HepG2 (cell line): ENCODE data around the gene HDAC4. TPM values are rescaled to one million over a fixed set of nuclear protein-coding genes. Genes with fewer than 3 reads are reported as not detected.
A peak's percentile ranks its signal among the peaks of the same experiment; 100 is the strongest.

Experiments
- ATAC-seq: fragments of 200-7000 bp; cut with Tn5 transposase; 3 replicates; pipeline ENCODE4 v1.9.1; 2020; ENCODE audit warnings: mild to moderate bottlenecking, moderate library complexity
- BruUV-seq: library from RNA; stranded (reverse); fragments of 400-500 nt; replicated peaks from 2 replicates; lab custom pipeline; 2021; lab: Mats Ljungman, UMichigan
- CTCF ChIA-PET: fragments of 300-600 bp; formaldehyde crosslinking; extraction: SDS; loops from one replicate; lab custom pipeline; 2021; ENCODE audit warnings: low total read pairs, inconsistent platforms, low intra/inter-chr PET ratio; lab: Yijun Ruan, JAX
- POLR2A ChIA-PET: fragments of 350-600 bp; sonication (Branson Sonifier 250); formaldehyde crosslinking; loops from one replicate; lab custom pipeline; 2020; ENCODE audit warnings: antibody characterized with exemption, inconsistent platforms; lab: Yijun Ruan, JAX
- DNase-seq: peaks from one replicate; pipeline ENCODE4 v3.0.0-alpha.2; 2015; ENCODE audit warnings: low spot score
- FAIRE-seq: peaks from 3 replicates; lab custom pipeline; 2011; peaks lifted over from hg19 to GRCh38; lab: Jason Lieb, UNC
- H2AFZ ChIP-seq: one replicate; pipeline ENCODE4 v1.6.1; 2011; ENCODE audit warnings: low read length, inconsistent platforms
- H3K27ac ChIP-seq: fragments of 300-600 bp; 3 replicates; pipeline ENCODE4 v1.8.0; 2011; ENCODE audit warnings: mixed run types, mild to moderate bottlenecking, mixed read lengths, low read length, inconsistent platforms; ENCODE audit not compliant: insufficient read depth; ENCODE audit errors: extremely low read length
- H3K27me3 ChIP-seq, 2 experiments: fragments of 200-600 bp in 1 of 2; 2 replicates in 1 of 2; 3 replicates in 1 of 2; pipeline versions ENCODE4 v1.6.0 to v1.8.0; 2011; ENCODE audit warnings: low read length in 2 of 2, mild to moderate bottlenecking in 2 of 2, moderate library complexity in 2 of 2, inconsistent platforms in 1 of 2; ENCODE audit not compliant: insufficient read depth in 2 of 2, control insufficient read depth in 1 of 2
- H3K36me3 ChIP-seq, 2 experiments: fragments of 200-600 bp in 1 of 2; replicated peaks in 1 of 2; 2 replicates in 1 of 2; 3 replicates in 1 of 2; pipeline versions ENCODE4 v1.5.1 to v1.8.0; 2011; ENCODE audit warnings: low read length in 2 of 2, inconsistent platforms in 1 of 2; ENCODE audit not compliant: insufficient read depth in 2 of 2, control insufficient read depth in 1 of 2
- H3K4me1 ChIP-seq: 2 replicates; pipeline ENCODE4 v1.5.1; 2012; ENCODE audit warnings: low read length, inconsistent platforms; ENCODE audit not compliant: insufficient read depth
- H3K4me2 ChIP-seq: 2 replicates; pipeline ENCODE4 v1.6.0; 2011; ENCODE audit warnings: low read depth, low read length, inconsistent platforms
- H3K4me3 ChIP-seq, 3 experiments: fragments of 200-600 bp in 1 of 3; sonication (generic), shearing (Covaris generic) in 1 of 3; replicated peaks in 1 of 3; 2 replicates each; pipeline ENCODE4 v1.5.1; 2011 to 2016; ENCODE audit warnings: low read length in 3 of 3, inconsistent platforms in 2 of 3, low read depth in 2 of 3, mild to moderate bottlenecking in 2 of 3, control low read depth in 1 of 3, mixed read lengths in 1 of 3; ENCODE audit not compliant: insufficient read depth in 1 of 3
- H3K79me2 ChIP-seq: one replicate; pipeline ENCODE4 v1.6.1; 2011; ENCODE audit warnings: low read length, inconsistent platforms; ENCODE audit not compliant: insufficient read depth
- H3K9ac ChIP-seq: 2 replicates; pipeline ENCODE4 v1.6.0; 2011; ENCODE audit warnings: mild to moderate bottlenecking, low read depth, low read length, inconsistent platforms; ENCODE audit not compliant: insufficient read depth
- H3K9me3 ChIP-seq: 2 replicates; pipeline ENCODE4 v1.5.1; 2012; ENCODE audit warnings: mild to moderate bottlenecking, low read length
- H4K20me1 ChIP-seq: 2 replicates; pipeline ENCODE4 v1.6.0; 2011; ENCODE audit warnings: inconsistent platforms, mild to moderate bottlenecking, low read length, moderate library complexity; ENCODE audit not compliant: insufficient read depth
- CEBPB ChIP-seq: IDR thresholded peaks from 2 replicates; pipeline ENCODE4 v1.6.1; 2011; ENCODE audit warnings: low read depth, low read length, improper control_type of control experiment, borderline replicate concordance
- DBP ChIP-seq: sonication (generic); formaldehyde crosslinking; IDR thresholded peaks from 2 replicates; pipeline ENCODE4 v1.4.0; 2020; ENCODE audit warnings: missing genetic modification reagents; ENCODE audit errors: not compliant biosample characterization
- IKZF1 ChIP-seq: fragments of 450-650 bp; IDR thresholded peaks from 2 replicates; pipeline ENCODE4 v1.7.1; 2016
- KDM3A ChIP-seq: IDR thresholded peaks from 2 replicates; pipeline ENCODE4 v1.6.1; 2018; ENCODE audit warnings: low read depth, missing compliant biosample characterization
- KLF16 ChIP-seq, 2 experiments: sonication (generic) in 1 of 2; formaldehyde crosslinking in 1 of 2; IDR thresholded peaks; 2 replicates each; pipeline versions ENCODE4 v1.6.1 to v1.8.0; 2016 to 2023; ENCODE audit warnings: missing genetic modification reagents in 2 of 2, missing compliant biosample characterization in 1 of 2
- MXI1 ChIP-seq: IDR thresholded peaks from 3 replicates; pipeline ENCODE4 v1.6.1; 2012; ENCODE audit warnings: low read depth, low read length, inconsistent platforms, borderline replicate concordance
- NCOA5 ChIP-seq: sonication (generic); formaldehyde crosslinking; IDR thresholded peaks from 2 replicates; pipeline ENCODE4 v1.4.0; 2020; ENCODE audit warnings: missing genetic modification reagents
- STAG1 ChIP-seq: sonication (generic); formaldehyde crosslinking; IDR thresholded peaks from 2 replicates; pipeline ENCODE4 v1.4.0; 2020; ENCODE audit warnings: missing genetic modification reagents
- TBX3 ChIP-seq: fragments of 450-650 bp; IDR thresholded peaks from 2 replicates; pipeline ENCODE4 v1.6.1; 2017; ENCODE audit warnings: antibody characterized with exemption, mild to moderate bottlenecking, inconsistent platforms, borderline replicate concordance
- TRIM22 ChIP-seq: fragments of 450-650 bp; IDR thresholded peaks from 2 replicates; pipeline ENCODE4 v1.6.1; 2017
- ZBTB8A ChIP-seq: sonication (generic); formaldehyde crosslinking; IDR thresholded peaks from 2 replicates; pipeline ENCODE4 v1.4.0; 2020; ENCODE audit warnings: mild to moderate bottlenecking, low read depth, missing genetic modification reagents, borderline replicate concordance
- ZMAT5 ChIP-seq: sonication (generic); formaldehyde crosslinking; IDR thresholded peaks from 2 replicates; pipeline ENCODE4 v1.5.0; 2020; ENCODE audit warnings: mild to moderate bottlenecking, low read depth, missing genetic modification reagents, borderline replicate concordance
- ZNF207 ChIP-seq: fragments of 450-650 bp; IDR thresholded peaks from 2 replicates; pipeline ENCODE4 v1.6.1; 2016; ENCODE audit warnings: antibody characterized with exemption, borderline replicate concordance
- ZNF260 ChIP-seq: sonication (generic); formaldehyde crosslinking; IDR thresholded peaks from 2 replicates; pipeline ENCODE4 v1.4.0; 2020; ENCODE audit warnings: missing genetic modification reagents, low read depth, mild to moderate bottlenecking, borderline replicate concordance
- ZNF282 ChIP-seq: fragments of 450-650 bp; IDR thresholded peaks from 2 replicates; pipeline ENCODE4 v1.6.1; 2018; ENCODE audit not compliant: partially characterized antibody
- ZNF703 ChIP-seq: sonication (generic); formaldehyde crosslinking; IDR thresholded peaks from 2 replicates; pipeline ENCODE4 v1.5.1; 2020; ENCODE audit warnings: missing genetic modification reagents, mild to moderate bottlenecking, moderate library complexity, borderline replicate concordance
- WGBS: methylation state at CpG from one replicate; pipeline ENCODE4 v1.1.6; 2017; ENCODE audit warnings: low lambda C conversion rate; 5-methylcytosine and 5-hydroxymethylcytosine counted together
- in situ Hi-C: cut with HindIII; loops from 2 replicates; pipeline ENCODE4 v1.10.0; 2017; ENCODE audit warnings: low pct_unique_long_range_greater_than_20kb; ENCODE audit not compliant: extremely low pct_ligation_motif_present
- intact Hi-C: fragments of 100-400 bp; cut with micrococcal nuclease; formaldehyde crosslinking; loops from one replicate; pipeline ENCODE4 v1.10.0; 2022; ENCODE audit not compliant: unreplicated experiment
- polyA plus RNA-seq, 8 experiments: library from polyadenylated mRNA; depleted of rRNA in 3 of 8; stranded (reverse) in 7 of 8; unstranded in 1 of 8; fragments of >200 nt; fragmentation: Illumina TruSeq in 4 of 8; extraction: Trizol in 4 of 8; gene quantifications; 2 replicates each; pipeline versions ENCODE4 v1.2.1 to v1.2.3, GENCODE V29; 2011 to 2016; ENCODE audit warnings: low read depth in 4 of 8, missing spikeins in 1 of 8, mixed read lengths in 1 of 8; ENCODE audit not compliant: insufficient read depth in 1 of 8
- total RNA-seq, 5 experiments: library from RNA; depleted of rRNA; stranded (reverse); fragments of >200 nt; fragmentation: Illumina TruSeq; extraction: Trizol; gene quantifications; 2 replicates each; pipeline ENCODE4 v1.2.3, GENCODE V29; 2016; ENCODE audit warnings: low read depth in 1 of 5
- TF ChIP-seq, protein P1 (sequence below): sonication (generic); formaldehyde crosslinking; IDR thresholded peaks from 2 replicates; pipeline ENCODE4 v1.5.0; 2020; ENCODE audit warnings: mild to moderate bottlenecking, missing genetic modification reagents, moderate library complexity
- TF ChIP-seq, protein P2 (sequence below): IDR thresholded peaks from 2 replicates; pipeline ENCODE4 v1.6.1; 2016

Gene HDAC4
- total and polyA plus RNA-seq, 2 of the 13 experiments (the other 11 are each of a cell fraction or from before 2014, with no cell fraction given): 10.1 to 11.5 TPM

- WGBS: 93% methylated on average over 10 of the region's 10 CpGs
- TF ChIP-seq NCOA5 (CRISPR knock-in tag): no peak
- TF ChIP-seq TBX3: no peak
- peak; percentile 21 for TF ChIP-seq STAG1 (CRISPR knock-in tag)
- TF ChIP-seq IKZF1: 0 out of 2 replicates have a peak, but pooled peaks have one; percentile 70
- TF ChIP-seq, protein P1, sequence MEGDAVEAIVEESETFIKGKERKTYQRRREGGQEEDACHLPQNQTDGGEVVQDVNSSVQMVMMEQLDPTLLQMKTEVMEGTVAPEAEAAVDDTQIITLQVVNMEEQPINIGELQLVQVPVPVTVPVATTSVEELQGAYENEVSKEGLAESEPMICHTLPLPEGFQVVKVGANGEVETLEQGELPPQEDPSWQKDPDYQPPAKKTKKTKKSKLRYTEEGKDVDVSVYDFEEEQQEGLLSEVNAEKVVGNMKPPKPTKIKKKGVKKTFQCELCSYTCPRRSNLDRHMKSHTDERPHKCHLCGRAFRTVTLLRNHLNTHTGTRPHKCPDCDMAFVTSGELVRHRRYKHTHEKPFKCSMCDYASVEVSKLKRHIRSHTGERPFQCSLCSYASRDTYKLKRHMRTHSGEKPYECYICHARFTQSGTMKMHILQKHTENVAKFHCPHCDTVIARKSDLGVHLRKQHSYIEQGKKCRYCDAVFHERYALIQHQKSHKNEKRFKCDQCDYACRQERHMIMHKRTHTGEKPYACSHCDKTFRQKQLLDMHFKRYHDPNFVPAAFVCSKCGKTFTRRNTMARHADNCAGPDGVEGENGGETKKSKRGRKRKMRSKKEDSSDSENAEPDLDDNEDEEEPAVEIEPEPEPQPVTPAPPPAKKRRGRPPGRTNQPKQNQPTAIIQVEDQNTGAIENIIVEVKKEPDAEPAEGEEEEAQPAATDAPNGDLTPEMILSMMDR (CRISPR knock-in tag): peak; percentile 45
- TF ChIP-seq ZBTB8A (CRISPR knock-in tag): no peak
- TF ChIP-seq, protein P2, sequence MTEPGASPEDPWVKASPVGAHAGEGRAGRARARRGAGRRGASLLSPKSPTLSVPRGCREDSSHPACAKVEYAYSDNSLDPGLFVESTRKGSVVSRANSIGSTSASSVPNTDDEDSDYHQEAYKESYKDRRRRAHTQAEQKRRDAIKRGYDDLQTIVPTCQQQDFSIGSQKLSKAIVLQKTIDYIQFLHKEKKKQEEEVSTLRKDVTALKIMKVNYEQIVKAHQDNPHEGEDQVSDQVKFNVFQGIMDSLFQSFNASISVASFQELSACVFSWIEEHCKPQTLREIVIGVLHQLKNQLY (CRISPR knock-in tag): no peak
- TF ChIP-seq ZNF207: no peak
- no peak for TF ChIP-seq DBP (CRISPR knock-in tag)
- TF ChIP-seq TRIM22: peak; percentile 92
- no peak for TF ChIP-seq MXI1
- TF ChIP-seq ZNF282: peak; percentile 26
- TF ChIP-seq ZNF260 (CRISPR knock-in tag): no peak
- no peak for TF ChIP-seq CEBPB
- TF ChIP-seq ZMAT5: no peak
- no peak for TF ChIP-seq ZNF703 (CRISPR knock-in tag)
- TF ChIP-seq KDM3A (CRISPR knock-in tag): no peak
- TF ChIP-seq KLF16 (CRISPR knock-in tag; IDR thresholded peaks at IDR 0.05): no peak
- Histone ChIP-seq H3K4me1 (peaks cover 60% of the 10 kb centered on the region), H3K27me3 (no peaks in the 10 kb centered on the region), H2AFZ (no peak overlapping the region), H3K9me3 (no peaks in the 10 kb centered on the region), H3K4me2 (no peak overlapping the region), H3K79me2 (peaks cover 46% of the 10 kb centered on the region), H3K36me3 (no peaks in the 10 kb centered on the region; a peak in 1 of 5 replicates), H4K20me1 (peaks cover 61% of the 10 kb centered on the region), H3K4me3 (no peak overlapping the region), H3K9ac (no peak overlapping the region), H3K27ac (no peak overlapping the region)
- DNase-seq: no peak
- in situ Hi-C loops: no loop called here
- no TSS peak for BruUV-seq
- ChIA-PET POLR2A (interaction anchor here (2.1 kb wide), 1 partner anchor 9 kb away, joined by 5 read pairs; no protein-coding TSS in a partner anchor), CTCF (no interaction called here)
- FAIRE-seq: no peak
- ATAC-seq: no peak
- intact Hi-C loops: no loop called here
Measured at GRCh38 chr2:239269173-239269885, 131.5 kb downstream of the HDAC4 start.
